ENCODE measurements around the gene DCDC2B.

GRCh38 chr1:32220746-32221580, 12.1 kb downstream of the DCDC2B start:
- TF ChIP-seq CTCF (IDR thresholded peaks at IDR 0.05; ENCODE audit: low read length) (no peak), EZH2 (optimal IDR thresholded peaks at IDR 0.05; ENCODE audit: low read depth, low read length) (no peak), EZH2phosphoT487 (IDR thresholded peaks at IDR 0.05; ENCODE audit: low read length) (no peak)

All from MM.1S (cell line).